ENCODE results near the gene DNM1.

The DNM1 gene

DNA sequence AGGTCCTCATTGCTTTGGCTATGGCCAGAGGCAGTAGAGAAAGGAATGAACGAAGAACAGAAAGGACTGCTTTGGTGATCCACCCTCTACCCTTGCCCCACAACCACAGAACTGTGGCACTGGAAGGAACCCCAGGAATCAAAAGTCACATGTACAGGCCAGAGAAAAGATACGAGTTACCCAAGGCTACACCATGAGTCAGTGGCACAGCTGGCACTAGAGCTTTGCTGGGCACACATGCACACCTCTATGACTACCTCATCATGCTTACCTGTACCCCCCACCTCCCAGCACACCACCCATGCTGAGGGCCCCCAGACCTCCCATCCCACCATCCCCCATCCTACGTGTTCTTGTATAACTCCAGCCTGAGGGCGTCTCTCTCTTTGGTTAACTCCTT lies 59.5 kb downstream of the DNM1 start:
- TF ChIP-seq, protein P1, sequence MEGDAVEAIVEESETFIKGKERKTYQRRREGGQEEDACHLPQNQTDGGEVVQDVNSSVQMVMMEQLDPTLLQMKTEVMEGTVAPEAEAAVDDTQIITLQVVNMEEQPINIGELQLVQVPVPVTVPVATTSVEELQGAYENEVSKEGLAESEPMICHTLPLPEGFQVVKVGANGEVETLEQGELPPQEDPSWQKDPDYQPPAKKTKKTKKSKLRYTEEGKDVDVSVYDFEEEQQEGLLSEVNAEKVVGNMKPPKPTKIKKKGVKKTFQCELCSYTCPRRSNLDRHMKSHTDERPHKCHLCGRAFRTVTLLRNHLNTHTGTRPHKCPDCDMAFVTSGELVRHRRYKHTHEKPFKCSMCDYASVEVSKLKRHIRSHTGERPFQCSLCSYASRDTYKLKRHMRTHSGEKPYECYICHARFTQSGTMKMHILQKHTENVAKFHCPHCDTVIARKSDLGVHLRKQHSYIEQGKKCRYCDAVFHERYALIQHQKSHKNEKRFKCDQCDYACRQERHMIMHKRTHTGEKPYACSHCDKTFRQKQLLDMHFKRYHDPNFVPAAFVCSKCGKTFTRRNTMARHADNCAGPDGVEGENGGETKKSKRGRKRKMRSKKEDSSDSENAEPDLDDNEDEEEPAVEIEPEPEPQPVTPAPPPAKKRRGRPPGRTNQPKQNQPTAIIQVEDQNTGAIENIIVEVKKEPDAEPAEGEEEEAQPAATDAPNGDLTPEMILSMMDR (IDR thresholded peaks at IDR 0.05; ENCODE audit: low read depth, low read length) = no peak
- no peak for DNase-seq (ENCODE audit: extremely low read depth, low read depth)

DNA sequence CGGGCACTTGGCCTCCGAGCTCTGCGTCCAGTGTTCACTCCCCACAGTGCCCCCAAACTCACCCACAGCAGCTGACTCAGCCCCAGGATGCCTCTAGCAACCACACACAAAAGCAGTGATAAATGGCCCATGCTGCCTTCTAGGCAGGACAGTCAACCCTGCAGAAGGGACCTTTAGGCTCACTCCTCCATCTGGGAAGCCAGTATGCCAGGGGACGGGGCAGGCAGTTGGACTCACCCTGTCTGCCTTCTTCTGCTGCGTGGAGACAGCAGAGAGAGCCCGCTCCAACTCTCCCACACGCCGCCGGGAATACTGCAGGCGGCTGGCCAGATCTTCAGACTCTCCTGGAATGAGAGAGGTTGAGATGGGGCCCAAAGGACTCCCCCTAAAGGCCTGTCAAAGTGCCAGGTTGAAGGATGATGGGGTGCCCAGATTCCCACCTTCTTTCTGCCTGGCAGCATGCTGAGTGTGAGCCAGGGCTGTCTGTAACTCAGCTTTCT lies 62.2 kb downstream of the DNM1 start:
- TF ChIP-seq, protein P1 (IDR thresholded peaks at IDR 0.05; ENCODE audit: low read depth, low read length) = no peak
- no peak for DNase-seq (ENCODE audit: extremely low read depth, low read depth)

DNA sequence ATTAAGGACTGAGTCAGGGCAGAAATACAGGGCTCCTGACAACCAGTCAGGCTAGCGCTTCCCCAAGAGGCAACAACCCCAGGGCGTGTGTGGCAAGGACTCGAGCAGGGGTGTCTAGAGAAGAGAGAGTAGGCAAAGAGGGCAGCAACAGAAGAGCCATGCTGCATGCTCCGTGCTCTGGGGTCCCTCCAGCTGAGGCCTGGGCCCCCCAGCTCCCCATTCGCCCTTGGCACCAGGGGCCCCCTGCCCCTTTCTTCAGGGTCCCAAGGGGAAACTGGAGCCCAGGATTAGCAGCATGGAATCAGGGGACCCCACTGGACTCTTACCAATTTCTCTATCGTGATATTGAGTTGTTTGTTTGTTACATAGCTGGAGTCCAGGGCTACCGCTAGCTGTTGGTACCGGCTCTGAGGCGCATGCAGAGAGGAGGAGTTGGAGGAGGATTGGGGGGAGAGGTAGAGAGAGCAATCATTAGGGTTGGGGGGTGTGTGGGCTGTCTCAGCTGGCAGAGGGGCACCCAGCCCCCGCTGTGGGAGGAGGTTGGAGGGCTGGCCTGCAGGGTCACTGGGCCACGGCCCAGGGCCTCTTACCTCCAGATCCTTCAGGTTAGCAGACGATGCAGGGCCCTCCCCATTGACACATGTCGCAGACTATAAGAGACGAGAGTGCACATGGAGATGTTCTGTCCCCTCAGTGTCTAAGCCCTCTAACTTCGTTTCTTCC lies 63.9 kb downstream of the DNM1 start:
- TF ChIP-seq, protein P1 (IDR thresholded peaks at IDR 0.05; ENCODE audit: low read depth, low read length) = no peak
- no peak for DNase-seq (ENCODE audit: extremely low read depth, low read depth)

DNA sequence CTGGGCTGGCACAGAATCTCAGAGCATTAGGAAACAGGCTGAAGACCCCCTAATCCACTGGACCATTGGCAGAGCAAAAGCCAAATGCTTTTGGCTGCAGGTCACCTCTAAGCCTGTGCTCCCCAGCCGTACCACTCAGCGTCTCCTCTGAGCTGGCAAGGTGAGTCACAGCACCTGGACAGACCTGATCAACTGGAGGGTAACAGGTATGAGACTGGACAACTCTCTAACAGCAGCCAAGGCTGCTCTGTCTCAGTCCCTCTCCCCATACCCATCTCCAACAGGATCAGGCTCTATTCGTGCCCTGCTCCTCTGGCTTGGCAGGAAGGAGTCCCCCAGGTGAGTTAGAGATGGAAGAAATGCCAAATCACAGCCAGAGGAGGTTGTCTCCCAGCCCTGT lies 67.9 kb downstream of the DNM1 start:
- TF ChIP-seq, protein P1 (IDR thresholded peaks at IDR 0.05; ENCODE audit: low read depth, low read length) = no peak
- no peak for DNase-seq (ENCODE audit: extremely low read depth, low read depth)

DNA sequence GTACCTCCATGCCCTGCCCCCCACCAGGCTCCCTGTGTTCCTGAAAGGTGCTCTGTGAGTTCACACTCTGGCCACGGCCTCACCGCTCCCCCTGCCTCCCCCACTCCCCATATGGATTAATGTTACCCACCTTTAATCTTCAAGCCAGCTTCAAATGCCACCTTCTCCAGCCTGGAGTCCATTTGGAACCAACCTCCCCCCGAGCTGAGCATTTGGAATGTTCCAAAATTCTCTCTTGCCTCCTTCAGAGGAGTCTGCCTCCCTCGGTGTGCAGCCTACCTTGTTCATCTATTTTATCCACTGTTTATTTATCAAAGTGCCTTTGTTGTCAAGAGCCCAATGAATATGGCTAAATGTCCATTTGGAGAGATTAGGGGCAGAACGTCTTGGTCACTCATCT lies 68.3 kb downstream of the DNM1 start:
- TF ChIP-seq, protein P1 (IDR thresholded peaks at IDR 0.05; ENCODE audit: low read depth, low read length) = no peak
- no peak for DNase-seq (ENCODE audit: extremely low read depth, low read depth)

DNA sequence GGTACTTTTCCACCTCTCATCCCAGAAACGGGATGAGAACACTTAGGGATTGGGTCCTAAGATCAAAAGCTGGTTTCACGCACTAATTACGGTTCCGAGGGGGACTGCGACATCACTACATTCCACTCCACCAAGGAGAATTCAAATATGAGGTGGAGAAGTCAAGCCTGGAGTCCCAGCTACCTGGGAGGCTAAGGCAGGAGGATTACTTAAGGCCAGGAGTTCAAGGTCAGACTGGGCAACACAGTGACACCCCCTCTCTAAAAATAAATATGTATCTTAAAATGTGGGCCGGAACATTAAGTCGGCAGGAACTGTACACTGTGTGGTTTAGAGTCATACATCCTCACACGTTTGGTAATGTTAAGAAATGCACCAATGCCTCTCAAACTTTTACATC lies 71.1 kb downstream of the DNM1 start:
- DNase-seq (ENCODE audit: extremely low read depth, low read depth) = no peak

More for the DNA sequence above, 71.1 kb downstream of the DNM1 start:
- TF ChIP-seq, protein P1 (IDR thresholded peaks at IDR 0.05; ENCODE audit: low read depth, low read length) = no peak

Measured in AG09319 (cell line).